ENCODE measurements around the gene CHMP1A.
A peak's percentile ranks its signal among the peaks of the same experiment; 100 is the strongest.

Gene CHMP1A

GRCh38 chr16:89602273-89602951 lies 55.1 kb downstream of the CHMP1A start:
- peak; percentile 44 for DNase-seq

DNA sequence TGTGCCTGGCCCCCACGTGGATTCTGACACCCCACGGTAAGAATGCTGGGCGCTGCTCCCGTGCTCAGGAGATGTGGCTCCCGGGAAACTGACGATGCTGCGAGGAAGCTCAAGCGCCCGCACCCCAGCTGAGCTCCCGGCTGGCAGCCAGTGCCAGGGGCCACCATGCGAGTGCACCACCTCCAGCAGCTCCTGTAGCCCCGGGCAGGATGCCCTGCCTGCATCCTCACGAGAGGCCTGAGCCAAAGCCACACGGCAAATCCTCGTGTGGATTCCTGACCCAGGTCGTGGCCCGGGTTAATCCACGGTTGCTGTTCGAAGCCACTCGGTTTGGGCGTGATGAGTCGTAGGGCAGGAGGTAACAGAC lies 55.6 kb downstream of the CHMP1A start:
- DNase-seq, result no peak

- DNase-seq, result no peak
These were observed 56.6 kb downstream of the CHMP1A start for GRCh38 chr16:89600956-89601355.

- no peak for DNase-seq
These were observed 57.1 kb downstream of the CHMP1A start for GRCh38 chr16:89600427-89600826.

- DNase-seq, result no peak
These were observed 57.6 kb downstream of the CHMP1A start for GRCh38 chr16:89599902-89600301.

- DNase-seq, result peak; percentile 50
These were observed 58.1 kb downstream of the CHMP1A start for GRCh38 chr16:89599451-89599858.

GRCh38 chr16:89598199-89598598 lies 59.3 kb downstream of the CHMP1A start:
- DNase-seq, result no peak

GRCh38 chr16:89596957-89597649 lies 60.4 kb downstream of the CHMP1A start:
- DNase-seq, result no peak

DNA sequence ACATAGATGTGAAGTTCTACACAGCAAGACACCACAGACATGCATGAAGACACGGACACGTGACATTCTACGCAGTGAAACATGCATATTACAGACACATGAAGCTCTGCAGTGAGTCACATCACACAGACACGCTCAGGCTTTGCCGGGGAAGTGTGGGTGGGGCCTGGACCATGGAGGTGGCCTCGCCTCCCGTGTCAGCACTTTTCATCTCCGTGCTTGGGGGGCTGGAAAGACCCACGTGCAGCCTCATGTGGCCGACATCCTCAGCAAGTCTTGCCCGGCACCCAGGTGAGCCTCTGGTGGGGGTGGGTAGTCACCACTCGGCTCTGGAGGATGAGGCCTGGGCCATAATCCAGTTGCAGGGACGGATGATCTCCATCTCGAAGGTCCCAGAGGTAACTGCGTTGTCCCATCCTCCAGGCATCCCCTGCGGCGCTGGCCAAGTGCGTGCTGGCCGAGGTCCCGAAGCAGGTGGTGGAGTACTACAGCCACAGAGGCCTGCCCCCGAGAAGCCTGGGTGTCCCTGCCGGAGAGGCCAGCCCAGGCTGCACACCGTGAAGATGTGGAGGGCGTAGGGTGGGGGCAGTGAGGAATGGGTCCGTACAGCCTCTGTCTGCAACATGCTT lies 61.3 kb downstream of the CHMP1A start:
- DNase-seq, result no peak

DNA sequence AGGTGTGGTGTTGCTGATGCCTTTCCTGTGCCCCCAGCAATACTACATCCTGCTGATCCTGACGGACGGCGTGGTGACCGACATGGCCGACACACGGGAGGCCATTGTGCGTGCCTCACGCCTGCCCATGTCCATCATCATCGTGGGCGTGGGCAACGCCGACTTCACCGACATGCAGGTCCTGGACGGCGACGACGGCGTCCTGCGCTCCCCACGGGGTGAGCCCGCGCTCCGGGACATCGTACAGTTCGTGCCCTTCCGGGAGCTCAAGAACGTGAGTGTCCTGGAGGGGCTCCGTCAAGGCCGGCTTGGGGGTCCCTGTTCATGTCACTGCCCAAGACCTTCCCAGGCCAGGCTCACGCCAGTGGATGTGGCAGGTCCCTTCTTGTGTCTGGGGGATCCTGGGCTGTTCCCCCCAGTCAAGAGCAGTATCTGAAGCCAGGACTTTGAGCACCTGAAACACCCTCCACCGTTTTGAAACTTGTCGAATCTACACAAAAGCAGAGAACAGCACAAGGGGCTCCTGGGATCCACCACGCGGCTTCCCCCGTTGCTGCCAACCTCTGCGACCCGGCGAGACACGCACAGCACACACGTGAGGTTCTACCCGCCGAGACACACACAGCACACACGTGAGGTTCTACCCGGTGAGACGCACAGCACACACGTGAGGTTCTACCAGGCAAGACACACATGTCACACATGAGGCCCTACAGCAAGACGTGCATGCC lies 62.0 kb downstream of the CHMP1A start:
- DNase-seq, result no peak
